ENCODE results near the gene CDC34.

Gene CDC34

DNA sequence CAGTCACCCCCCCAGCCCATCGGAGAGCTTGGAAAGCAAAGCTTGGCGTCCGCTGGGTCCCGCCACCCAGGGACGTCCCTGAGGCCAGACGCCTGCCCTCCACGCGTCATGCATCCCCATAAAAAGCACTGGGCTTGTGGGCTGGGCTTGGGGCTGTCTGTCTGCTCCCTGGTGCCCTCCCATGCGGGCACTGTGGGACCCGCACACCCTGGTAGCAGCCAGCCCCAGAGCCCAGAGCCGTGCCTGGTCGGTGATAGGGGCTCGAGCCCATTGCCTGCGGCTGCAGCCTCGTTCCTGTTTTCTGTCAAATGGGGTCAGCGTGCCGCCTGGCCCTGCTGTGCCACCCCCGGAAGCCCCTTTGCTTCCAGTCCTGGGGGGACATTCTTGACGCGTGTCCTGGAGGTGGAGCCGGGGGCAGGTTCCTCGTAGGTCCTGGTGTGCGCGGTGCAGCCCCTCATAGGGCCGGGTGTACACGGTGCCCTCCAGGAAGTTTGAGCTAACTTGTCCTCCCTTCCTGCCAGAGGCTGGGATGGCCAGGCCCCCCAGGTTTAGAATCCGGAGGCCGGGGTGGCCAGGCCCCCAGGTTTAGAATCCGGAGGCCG lies 8.0 kb downstream of the CDC34 start:
- Histone ChIP-seq H3K79me1 (replicated peaks; ENCODE audit: low read length, poor library complexity, severe bottlenecking) (peaks cover 30% of the 10 kb centered on the region), H3K18ac (ENCODE audit: low read depth in 1 of 2, low read length in 2 of 2) (no peak overlapping the region), H3K4ac (ENCODE audit: low read depth in 1 of 2, low read length in 2 of 2) (no peak overlapping the region), H3K14ac (ENCODE audit: low read length in 2 of 2) (no peak overlapping the region), H2BK120ac (ENCODE audit: low read depth, low read length) (no peak overlapping the region), H3K23ac (ENCODE audit: low read length in 2 of 2) (no peak overlapping the region), H3K36me3 (ENCODE audit: control insufficient read depth in 1 of 2, insufficient read depth in 2 of 2, low read depth in 1 of 2, low read length in 2 of 2) (peaks cover 44 to 82% of the 10 kb centered on the region in 2 experiments), H3K27ac (ENCODE audit: low read length, poor library complexity, severe bottlenecking) (no peak overlapping the region), H3K27me3 (ENCODE audit: control insufficient read depth in 1 of 2, insufficient read depth in 1 of 2, low read length in 2 of 2) (no peaks in the 10 kb centered on the region), H3K4me2 (ENCODE audit: low read length, poor library complexity, severe bottlenecking) (no peak overlapping the region), H2AFZ (ENCODE audit: low read depth, low read length) (no peak overlapping the region), H2BK12ac (ENCODE audit: low read length in 2 of 2) (no peak overlapping the region), H4K91ac (ENCODE audit: low read length) (no peak overlapping the region), H3K9me3 (ENCODE audit: control insufficient read depth, low read length) (no peaks in the 10 kb centered on the region), H3K4me3 (ENCODE audit: insufficient read depth in 1 of 2, low read depth in 1 of 2, low read length in 2 of 2) (no peak overlapping the region), H2AK5ac (ENCODE audit: low read length, severe bottlenecking) (no peak overlapping the region), H3K4me1 (ENCODE audit: control insufficient read depth, insufficient read depth, low read depth, low read length) (peaks cover 17% of the 10 kb centered on the region), H3K9ac (ENCODE audit: low read length) (no peak overlapping the region), H2BK15ac (ENCODE audit: low read depth, poor library complexity, severe bottlenecking) (no peak overlapping the region), H2BK5ac (ENCODE audit: low read depth, low read length, poor library complexity, severe bottlenecking) (no peak overlapping the region), H4K8ac (ENCODE audit: low read length) (no peak overlapping the region)
- WGBS = 93% methylated on average over 30 of the region's 30 CpGs
- DNase-seq = no peak

DNA sequence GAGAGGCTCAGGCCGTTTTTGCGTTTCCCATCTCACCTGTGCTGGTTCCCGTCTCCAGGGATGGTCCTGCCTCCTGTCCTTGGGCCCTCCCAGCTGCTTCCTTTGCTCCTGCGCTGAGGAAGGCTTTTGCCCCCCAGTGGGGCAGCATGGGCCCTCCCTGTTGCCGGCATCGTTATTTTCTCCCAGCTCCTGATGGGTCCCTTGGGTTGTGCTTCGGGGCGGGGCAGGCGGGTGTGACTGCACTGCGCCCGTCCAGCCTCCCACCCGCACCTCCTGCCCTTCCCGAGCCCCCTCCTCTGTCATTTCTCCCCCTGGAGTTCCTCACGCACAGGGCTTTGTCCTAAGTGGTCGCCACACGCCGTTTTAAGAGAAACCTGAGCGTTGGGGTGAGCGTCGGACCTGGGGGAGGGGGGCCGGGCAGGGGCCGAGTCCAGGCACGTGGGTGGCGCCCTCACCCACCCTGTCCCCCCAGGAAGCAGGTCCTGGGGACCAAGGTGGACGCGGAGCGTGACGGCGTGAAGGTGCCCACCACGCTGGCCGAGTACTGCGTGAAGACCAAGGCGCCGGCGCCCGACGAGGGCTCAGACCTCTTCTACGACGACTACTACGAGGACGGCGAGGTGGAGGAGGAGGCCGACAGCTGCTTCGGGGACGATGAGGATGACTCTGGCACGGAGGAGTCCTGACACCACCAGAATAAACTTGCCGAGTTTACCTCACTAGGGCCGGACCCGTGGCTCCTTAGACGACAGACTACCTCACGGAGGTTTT lies 9.5 kb downstream of the CDC34 start:
- Histone ChIP-seq H3K14ac (ENCODE audit: low read length in 2 of 2) (no peak overlapping the region), H3K4me1 (ENCODE audit: control insufficient read depth, insufficient read depth, low read depth, low read length) (peaks cover 3% of the 10 kb centered on the region), H2BK120ac (ENCODE audit: low read depth, low read length) (no peak overlapping the region), H2AK5ac (ENCODE audit: low read length, severe bottlenecking) (no peak overlapping the region), H4K91ac (ENCODE audit: low read length) (no peak overlapping the region), H3K4ac (ENCODE audit: low read depth in 1 of 2, low read length in 2 of 2) (no peak overlapping the region), H3K27me3 (ENCODE audit: control insufficient read depth in 1 of 2, insufficient read depth in 1 of 2, low read length in 2 of 2) (peaks cover 0 to 3% of the 10 kb centered on the region in 2 experiments), H3K4me2 (ENCODE audit: low read length, poor library complexity, severe bottlenecking) (no peak overlapping the region), H3K9ac (ENCODE audit: low read length) (no peak overlapping the region), H3K4me3 (ENCODE audit: insufficient read depth in 1 of 2, low read depth in 1 of 2, low read length in 2 of 2) (no peak overlapping the region), H3K9me3 (ENCODE audit: control insufficient read depth, low read length) (no peaks in the 10 kb centered on the region), H3K23ac (ENCODE audit: low read length in 2 of 2) (no peak overlapping the region), H2BK5ac (ENCODE audit: low read depth, low read length, poor library complexity, severe bottlenecking) (no peak overlapping the region), H2BK12ac (ENCODE audit: low read length in 2 of 2) (no peak overlapping the region), H3K36me3 (ENCODE audit: control insufficient read depth in 1 of 2, insufficient read depth in 2 of 2, low read depth in 1 of 2, low read length in 2 of 2) (peaks cover 43 to 69% of the 10 kb centered on the region in 2 experiments), H3K18ac (ENCODE audit: low read depth in 1 of 2, low read length in 2 of 2) (no peak overlapping the region), H2AFZ (ENCODE audit: low read depth, low read length) (no peak overlapping the region), H3K27ac (ENCODE audit: low read length, poor library complexity, severe bottlenecking) (no peak overlapping the region), H2BK15ac (ENCODE audit: low read depth, poor library complexity, severe bottlenecking) (no peak overlapping the region), H4K8ac (ENCODE audit: low read length) (no peak overlapping the region), H3K79me1 (replicated peaks; ENCODE audit: low read length, poor library complexity, severe bottlenecking) (peaks cover 30% of the 10 kb centered on the region)
- 95% methylated on average over 49 of the region's 51 CpGs for WGBS
- no peak for DNase-seq

DNA sequence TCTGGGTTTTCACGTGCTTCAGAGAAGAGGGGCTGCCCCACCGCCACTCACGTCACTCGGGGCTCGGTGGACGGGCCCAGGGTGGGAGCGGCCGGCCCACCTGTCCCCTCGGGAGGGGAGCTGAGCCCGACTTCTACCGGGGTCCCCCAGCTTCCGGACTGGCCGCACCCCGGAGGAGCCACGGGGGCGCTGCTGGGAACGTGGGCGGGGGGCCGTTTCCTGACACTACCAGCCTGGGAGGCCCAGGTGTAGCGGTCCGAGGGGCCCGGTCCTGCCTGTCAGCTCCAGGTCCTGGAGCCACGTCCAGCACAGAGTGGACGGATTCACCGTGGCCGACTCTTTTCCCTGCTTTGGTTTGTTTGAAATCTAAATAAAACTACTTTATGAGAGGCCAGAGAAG lies 10.1 kb downstream of the CDC34 start:
- H3K4me2 ChIP-seq (ENCODE audit: low read length, poor library complexity, severe bottlenecking) = no peak overlapping the region
- H3K27me3 ChIP-seq (ENCODE audit: control insufficient read depth in 1 of 2, insufficient read depth in 1 of 2, low read length in 2 of 2) = peaks cover 0 to 3% of the 10 kb centered on the region in 2 experiments
- H3K14ac ChIP-seq (ENCODE audit: low read length in 2 of 2) = no peak overlapping the region
- peaks cover 37 to 62% of the 10 kb centered on the region in 2 experiments for H3K36me3 ChIP-seq (ENCODE audit: control insufficient read depth in 1 of 2, insufficient read depth in 2 of 2, low read depth in 1 of 2, low read length in 2 of 2)
- no peak overlapping the region for H3K4ac ChIP-seq (ENCODE audit: low read depth in 1 of 2, low read length in 2 of 2)
- no peak overlapping the region for H3K23ac ChIP-seq (ENCODE audit: low read length in 2 of 2)
- H3K27ac ChIP-seq (ENCODE audit: low read length, poor library complexity, severe bottlenecking) = no peak overlapping the region
- 93% methylated on average over 26 of the region's 26 CpGs for WGBS
- H3K4me3 ChIP-seq (ENCODE audit: insufficient read depth in 1 of 2, low read depth in 1 of 2, low read length in 2 of 2) = no peak overlapping the region
- H3K9ac ChIP-seq (ENCODE audit: low read length) = no peak overlapping the region
- H2BK5ac ChIP-seq (ENCODE audit: low read depth, low read length, poor library complexity, severe bottlenecking) = no peak overlapping the region
- H2AFZ ChIP-seq (ENCODE audit: low read depth, low read length) = no peak overlapping the region
- H3K18ac ChIP-seq (ENCODE audit: low read depth in 1 of 2, low read length in 2 of 2) = no peak overlapping the region
- no peak overlapping the region for H4K91ac ChIP-seq (ENCODE audit: low read length)
- no peak overlapping the region for H2AK5ac ChIP-seq (ENCODE audit: low read length, severe bottlenecking)
- H3K4me1 ChIP-seq (ENCODE audit: control insufficient read depth, insufficient read depth, low read depth, low read length) = peaks cover under 1% of the 10 kb centered on the region
- H2BK12ac ChIP-seq (ENCODE audit: low read length in 2 of 2) = no peak overlapping the region
- no peak for DNase-seq
- H3K79me1 ChIP-seq (replicated peaks; ENCODE audit: low read length, poor library complexity, severe bottlenecking) = peaks cover 26% of the 10 kb centered on the region
- no peak overlapping the region for H4K8ac ChIP-seq (ENCODE audit: low read length)
- no peaks in the 10 kb centered on the region for H3K9me3 ChIP-seq (ENCODE audit: control insufficient read depth, low read length)
- no peak overlapping the region for H2BK15ac ChIP-seq (ENCODE audit: low read depth, poor library complexity, severe bottlenecking)
- H2BK120ac ChIP-seq (ENCODE audit: low read depth, low read length) = no peak overlapping the region

DNA sequence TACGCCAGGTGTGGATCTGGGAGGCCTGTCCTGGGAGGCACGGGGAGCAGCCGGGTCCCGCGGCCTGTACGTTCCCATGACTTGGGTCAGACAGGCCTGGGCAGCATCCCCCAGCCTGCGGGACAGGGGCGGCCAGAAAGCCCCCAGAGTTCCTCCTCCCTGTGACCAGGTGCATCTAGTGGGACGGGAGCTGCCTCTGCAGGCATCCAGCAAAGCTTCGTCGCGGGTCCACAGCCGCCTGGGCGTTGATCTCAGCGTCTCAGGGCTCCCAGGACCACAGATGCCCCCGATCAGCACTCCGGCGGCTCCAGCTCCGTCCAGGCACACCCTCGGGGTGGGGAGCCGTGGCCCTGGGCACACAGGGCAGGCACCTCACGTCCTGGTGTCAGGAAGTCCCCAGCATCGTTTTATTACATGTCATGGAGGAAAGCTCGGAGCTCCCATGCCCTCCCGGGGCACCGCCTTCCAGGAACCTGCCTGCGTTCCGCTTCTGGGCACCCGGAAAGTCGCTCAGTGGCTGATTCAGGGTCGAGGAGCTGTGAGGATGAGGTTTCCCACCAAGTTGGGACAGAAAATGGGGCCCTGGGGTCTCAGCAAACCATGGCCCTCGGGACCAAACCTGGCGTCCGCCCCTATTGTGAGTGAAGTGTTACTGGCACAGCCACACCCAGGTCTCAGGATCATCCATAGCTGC lies 10.8 kb downstream of the CDC34 start:
- H3K4me3 ChIP-seq (ENCODE audit: insufficient read depth in 1 of 2, low read depth in 1 of 2, low read length in 2 of 2) = no peak overlapping the region
- H3K4me1 ChIP-seq (ENCODE audit: control insufficient read depth, insufficient read depth, low read depth, low read length) = peaks cover 5% of the 10 kb centered on the region
- H3K9ac ChIP-seq (ENCODE audit: low read length) = no peak overlapping the region
- H3K79me1 ChIP-seq (replicated peaks; ENCODE audit: low read length, poor library complexity, severe bottlenecking) = peaks cover 23% of the 10 kb centered on the region
- H3K4me2 ChIP-seq (ENCODE audit: low read length, poor library complexity, severe bottlenecking) = no peak overlapping the region
- H2AK5ac ChIP-seq (ENCODE audit: low read length, severe bottlenecking) = no peak overlapping the region
- no peak for DNase-seq
- no peaks in the 10 kb centered on the region for H3K9me3 ChIP-seq (ENCODE audit: control insufficient read depth, low read length)
- no peak overlapping the region for H3K18ac ChIP-seq (ENCODE audit: low read depth in 1 of 2, low read length in 2 of 2)
- no peak overlapping the region for H2BK15ac ChIP-seq (ENCODE audit: low read depth, poor library complexity, severe bottlenecking)
- peaks cover 32 to 56% of the 10 kb centered on the region in 2 experiments for H3K36me3 ChIP-seq (ENCODE audit: control insufficient read depth in 1 of 2, insufficient read depth in 2 of 2, low read depth in 1 of 2, low read length in 2 of 2)
- H3K14ac ChIP-seq (ENCODE audit: low read length in 2 of 2) = no peak overlapping the region
- no peak overlapping the region for H2BK5ac ChIP-seq (ENCODE audit: low read depth, low read length, poor library complexity, severe bottlenecking)
- H2BK120ac ChIP-seq (ENCODE audit: low read depth, low read length) = no peak overlapping the region
- H3K27ac ChIP-seq (ENCODE audit: low read length, poor library complexity, severe bottlenecking) = no peak overlapping the region
- peaks cover 0 to 4% of the 10 kb centered on the region in 2 experiments for H3K27me3 ChIP-seq (ENCODE audit: control insufficient read depth in 1 of 2, insufficient read depth in 1 of 2, low read length in 2 of 2)
- no peak overlapping the region for H2AFZ ChIP-seq (ENCODE audit: low read depth, low read length)
- no peak overlapping the region for H3K23ac ChIP-seq (ENCODE audit: low read length in 2 of 2)
- no peak overlapping the region for H2BK12ac ChIP-seq (ENCODE audit: low read length in 2 of 2)
- H4K91ac ChIP-seq (ENCODE audit: low read length) = no peak overlapping the region
- H3K4ac ChIP-seq (ENCODE audit: low read depth in 1 of 2, low read length in 2 of 2) = peak overlapping the region in 1 of 2 experiments; percentile 1
- H4K8ac ChIP-seq (ENCODE audit: low read length) = no peak overlapping the region
- 89% methylated on average over 34 of the region's 34 CpGs for WGBS
